ENCODE data around the gene NGEF. TPM values are rescaled to one million over a fixed set of nuclear protein-coding genes. Genes with fewer than 3 reads are reported as not detected.

Gene NGEF
- total RNA-seq, 1 donor from 2014 or later = 4.3 TPM

- Histone ChIP-seq H3F3A (ENCODE audit: low read depth) (no peaks in the 10 kb centered on the region), H3K4me1 (no peaks in the 10 kb centered on the region), H3K27me3 (no peaks in the 10 kb centered on the region), H3K36me3 (no peaks in the 10 kb centered on the region), H3K4me3 (no peak overlapping the region), H3K4me2 (no peak overlapping the region), H3K79me2 (ENCODE audit: low read depth) (no peaks in the 10 kb centered on the region), H3K27ac (no peak overlapping the region), H3K9ac (no peak overlapping the region), H3K9me3 (ENCODE audit: low read depth) (peaks cover 9% of the 10 kb centered on the region), H4K20me1 (ENCODE audit: low read depth) (no peaks in the 10 kb centered on the region), H2AFZ (replicated peaks) (no peak overlapping the region)
- Mint-ChIP-seq H3K4me1 (no peaks in the 10 kb centered on the region), H3K9me3 (peaks cover 9% of the 10 kb centered on the region), H3K36me3 (no peaks in the 10 kb centered on the region), H3K4me3 (no peak overlapping the region), H3K27me3 (ENCODE audit: insufficient read depth, low read depth) (peaks cover 2% of the 10 kb centered on the region), H3K27ac (no peak overlapping the region)
- no peak for DNase-seq (ENCODE audit: low spot score)
- TF ChIP-seq EZH2phosphoT487 (IDR thresholded peaks at IDR 0.05) (no peak), EZH2 (IDR thresholded peaks at IDR 0.05) (no peak), CTCF (IDR thresholded peaks at IDR 0.05) (no peak)
Measured at GRCh38 chr2:232960862-232961261, 52.2 kb downstream of the NGEF start.

- H2AFZ ChIP-seq (replicated peaks) = no peak overlapping the region
- no peak overlapping the region for H3K27ac Mint-ChIP-seq
Measured at GRCh38 chr2:232959139-232959538, 53.9 kb downstream of the NGEF start.

GRCh38 chr2:232957657-232958090 is 55.4 kb downstream of the NGEF start:
- Mint-ChIP-seq H3K27me3 (ENCODE audit: insufficient read depth, low read depth) (peaks cover 6% of the 10 kb centered on the region), H3K4me1 (no peaks in the 10 kb centered on the region), H3K4me3 (no peak overlapping the region), H3K9me3 (peaks cover 5% of the 10 kb centered on the region), H3K36me3 (no peaks in the 10 kb centered on the region), H3K27ac (no peak overlapping the region)
- H3K9me3 ChIP-seq (ENCODE audit: low read depth) = peaks cover 3% of the 10 kb centered on the region
- H3K36me3 ChIP-seq = no peaks in the 10 kb centered on the region
- no peaks in the 10 kb centered on the region for H3K79me2 ChIP-seq (ENCODE audit: low read depth)
- no peak overlapping the region for H3K4me2 ChIP-seq
- H3K4me3 ChIP-seq = no peak overlapping the region
- no peak for DNase-seq (ENCODE audit: low spot score)
- H2AFZ ChIP-seq (replicated peaks) = no peak overlapping the region
- H3F3A ChIP-seq (ENCODE audit: low read depth) = no peaks in the 10 kb centered on the region
- H3K27me3 ChIP-seq = no peaks in the 10 kb centered on the region
- TF ChIP-seq CTCF (IDR thresholded peaks at IDR 0.05) (no peak), EZH2 (IDR thresholded peaks at IDR 0.05) (no peak), EZH2phosphoT487 (IDR thresholded peaks at IDR 0.05) (no peak)
- no peaks in the 10 kb centered on the region for H3K4me1 ChIP-seq
- H4K20me1 ChIP-seq (ENCODE audit: low read depth) = no peaks in the 10 kb centered on the region
- no peak overlapping the region for H3K27ac ChIP-seq
- H3K9ac ChIP-seq = no peak overlapping the region

More at GRCh38 chr2:232959139-232959538, 53.9 kb downstream of the NGEF start:
- no peaks in the 10 kb centered on the region for H3K4me1 ChIP-seq
- no peak overlapping the region for H3K27ac ChIP-seq
- DNase-seq (ENCODE audit: low spot score) = no peak
- H3K4me2 ChIP-seq = no peak overlapping the region
- TF ChIP-seq EZH2phosphoT487 (IDR thresholded peaks at IDR 0.05) = no peak
- no peak for TF ChIP-seq CTCF (IDR thresholded peaks at IDR 0.05)
- no peak for TF ChIP-seq EZH2 (IDR thresholded peaks at IDR 0.05)
- no peaks in the 10 kb centered on the region for H3F3A ChIP-seq (ENCODE audit: low read depth)
- H3K9ac ChIP-seq = no peak overlapping the region
- no peaks in the 10 kb centered on the region for H3K27me3 ChIP-seq
- no peak overlapping the region for H3K4me3 ChIP-seq
- H3K4me1 Mint-ChIP-seq = no peaks in the 10 kb centered on the region
- H3K79me2 ChIP-seq (ENCODE audit: low read depth) = no peaks in the 10 kb centered on the region
- peaks cover 6% of the 10 kb centered on the region for H3K9me3 ChIP-seq (ENCODE audit: low read depth)
- no peaks in the 10 kb centered on the region for H3K36me3 ChIP-seq
- H3K4me3 Mint-ChIP-seq = no peak overlapping the region
- peaks cover 6% of the 10 kb centered on the region for H3K27me3 Mint-ChIP-seq (ENCODE audit: insufficient read depth, low read depth)
- no peaks in the 10 kb centered on the region for H4K20me1 ChIP-seq (ENCODE audit: low read depth)
- no peaks in the 10 kb centered on the region for H3K36me3 Mint-ChIP-seq
- peaks cover 5% of the 10 kb centered on the region for H3K9me3 Mint-ChIP-seq

All from neural progenitor cell (in vitro differentiated cells).